H1 (cell line): ENCODE results near the gene CRADD. TPM values are rescaled to one million over a fixed set of nuclear protein-coding genes. Genes with fewer than 3 reads are reported as not detected.

ENCODE experiments used
- CTCF ChIA-PET: fragments of 300-600 bp; sonication (Branson Sonifier 250); formaldehyde crosslinking; loops from one replicate; lab custom pipeline; 2021; ENCODE audit not compliant: partially characterized antibody; lab: Charles Lee
- POLR2A ChIA-PET: fragments of 300-600 bp; sonication (Branson Sonifier 250); formaldehyde crosslinking; loops from one replicate; lab custom pipeline; 2021; ENCODE audit warnings: inconsistent platforms; ENCODE audit not compliant: partially characterized antibody; lab: Charles Lee
- DNase-seq, 2 experiments: peaks; one replicate each; pipeline versions ENCODE4 v3.0.0 to v3.0.0-alpha.2; 2010 to 2022; ENCODE audit warnings: low spot score in 2 of 2, low read depth in 1 of 2, mixed read lengths in 1 of 2
- FAIRE-seq: peaks from 2 replicates; lab custom pipeline; 2011; peaks lifted over from hg19 to GRCh38; lab: Jason Lieb, UNC
- H2AFZ ChIP-seq: 2 replicates; pipeline ENCODE4 v1.8.1; 2012; ENCODE audit warnings: low read length, inconsistent platforms
- H2AK5ac ChIP-seq: 2 replicates; pipeline ENCODE4 v1.6.1; 2013; ENCODE audit warnings: low read depth, low read length
- H2BK120ac ChIP-seq: replicated peaks from 2 replicates; pipeline ENCODE3; 2013; ENCODE audit warnings: low read depth, low read length, inconsistent platforms
- H2BK12ac ChIP-seq: 2 replicates; pipeline ENCODE4 v1.6.1; 2013; ENCODE audit warnings: low read depth, low read length
- H2BK15ac ChIP-seq: 2 replicates; pipeline ENCODE4 v1.6.1; 2013; ENCODE audit warnings: low read length
- H2BK20ac ChIP-seq: 2 replicates; pipeline ENCODE4 v1.6.1; 2013; ENCODE audit warnings: low read length
- H2BK5ac ChIP-seq: 2 replicates; pipeline ENCODE4 v1.6.1; 2013; ENCODE audit warnings: low read depth, low read length
- H3K14ac ChIP-seq: 2 replicates; pipeline ENCODE4 v1.6.1; 2013; ENCODE audit warnings: inconsistent platforms; ENCODE audit not compliant: insufficient read length
- H3K18ac ChIP-seq: 2 replicates; pipeline ENCODE4 v1.6.1; 2013; ENCODE audit warnings: low read length; ENCODE audit errors: extremely low read depth
- H3K23ac ChIP-seq: 2 replicates; pipeline ENCODE4 v1.6.1; 2013; ENCODE audit warnings: inconsistent platforms; ENCODE audit not compliant: insufficient read length
- H3K23me2 ChIP-seq: 2 replicates; pipeline ENCODE4 v1.6.1; 2013; ENCODE audit warnings: low read depth, low read length
- H3K27ac ChIP-seq: 2 replicates; pipeline ENCODE4 v1.6.1; 2011; ENCODE audit warnings: low read depth, low read length, inconsistent platforms
- H3K27me3 ChIP-seq, 4 experiments: replicated peaks in 1 of 4; 1 replicate in 1 of 4; 2 replicates in 3 of 4; pipeline versions ENCODE4 v1.6.1 to v1.8.1; 2011 to 2013; ENCODE audit warnings: low read length in 3 of 4, mild to moderate bottlenecking in 3 of 4, inconsistent platforms in 2 of 4, mixed read lengths in 2 of 4, moderate library complexity in 1 of 4; ENCODE audit not compliant: control insufficient read depth in 3 of 4, insufficient read depth in 3 of 4; ENCODE audit errors: extremely low read depth in 1 of 4
- H3K36me3 ChIP-seq, 4 experiments: 2 replicates each; pipeline versions ENCODE4 v1.6.1 to v1.8.1; 2011 to 2013; ENCODE audit warnings: mild to moderate bottlenecking in 4 of 4, low read length in 3 of 4, moderate library complexity in 2 of 4, control low read depth in 1 of 4, inconsistent platforms in 1 of 4; ENCODE audit not compliant: insufficient read depth in 4 of 4, control insufficient read depth in 2 of 4
- H3K4ac ChIP-seq: replicated peaks from 2 replicates; pipeline ENCODE3; 2013; ENCODE audit warnings: low read length, low read depth, mixed read lengths, inconsistent platforms; ENCODE audit not compliant: insufficient read length
- H3K4me1 ChIP-seq, 4 experiments: replicated peaks in 1 of 4; 1 replicate in 1 of 4; 2 replicates in 3 of 4; pipeline versions ENCODE4 v1.6.1 to v1.8.1; 2011 to 2013; ENCODE audit warnings: low read length in 3 of 4, inconsistent platforms in 2 of 4, mixed read lengths in 1 of 4; ENCODE audit not compliant: insufficient read depth in 4 of 4, control insufficient read depth in 3 of 4
- H3K4me2 ChIP-seq, 2 experiments: 2 replicates each; pipeline versions ENCODE4 v1.6.1 to v1.8.1; 2011 to 2013; ENCODE audit warnings: low read depth in 2 of 2, low read length in 2 of 2, control low read depth in 1 of 2, inconsistent platforms in 1 of 2, mild to moderate bottlenecking in 1 of 2; ENCODE audit not compliant: insufficient read depth in 1 of 2
- H3K4me3 ChIP-seq, 4 experiments: fragments of 200-600, 300-600 bp in 1 of 4; sonication (generic), shearing (Covaris generic), sonication (Bioruptor Twin) in 1 of 4; 2 replicates each; pipeline versions ENCODE4 v1.5.1 to v1.8.1; 2011 to 2016; ENCODE audit warnings: low read length in 4 of 4, low read depth in 3 of 4, control low read depth in 2 of 4, inconsistent platforms in 2 of 4, mild to moderate bottlenecking in 2 of 4, mixed read lengths in 1 of 4, moderate library complexity in 1 of 4; ENCODE audit not compliant: insufficient read depth in 2 of 4; ENCODE audit errors: extremely low read depth in 1 of 4
- H3K56ac ChIP-seq: replicated peaks from 2 replicates; pipeline ENCODE3; 2013; ENCODE audit warnings: low read depth, mild to moderate bottlenecking, mixed read lengths, low read length, inconsistent platforms; ENCODE audit not compliant: insufficient read length
- H3K79me1 ChIP-seq: 2 replicates; pipeline ENCODE4 v1.6.1; 2013; ENCODE audit warnings: low read depth, low read length, control low read depth
- H3K79me2 ChIP-seq, 2 experiments: 2 replicates each; pipeline versions ENCODE4 v1.6.1 to v1.8.1; 2012 to 2013; ENCODE audit warnings: low read length in 2 of 2, mild to moderate bottlenecking in 2 of 2, inconsistent platforms in 1 of 2; ENCODE audit not compliant: insufficient read depth in 2 of 2, control insufficient read depth in 1 of 2
- H3K9ac ChIP-seq, 4 experiments: replicated peaks in 1 of 4; 1 replicate in 1 of 4; 2 replicates in 3 of 4; pipeline versions ENCODE4 v1.6.1 to v1.8.1; 2011 to 2013; ENCODE audit warnings: low read depth in 3 of 4, low read length in 3 of 4, control low read depth in 2 of 4, mild to moderate bottlenecking in 2 of 4, moderate library complexity in 2 of 4, inconsistent platforms in 1 of 4; ENCODE audit errors: extremely low read depth in 1 of 4
- H3K9me3 ChIP-seq, 2 experiments: 2 replicates each; pipeline versions ENCODE4 v1.6.1 to v1.8.1; 2012 to 2013; ENCODE audit warnings: mild to moderate bottlenecking in 2 of 2, moderate library complexity in 2 of 2, control low read depth in 1 of 2, inconsistent platforms in 1 of 2, low read depth in 1 of 2, low read length in 1 of 2, mixed read lengths in 1 of 2; ENCODE audit not compliant: insufficient read depth in 2 of 2
- H4K20me1 ChIP-seq, 2 experiments: replicated peaks in 1 of 2; 2 replicates each; pipeline versions ENCODE3 to v1.8.1; 2011 to 2013; ENCODE audit warnings: inconsistent platforms in 2 of 2, low read length in 2 of 2, mild to moderate bottlenecking in 1 of 2; ENCODE audit not compliant: insufficient read depth in 2 of 2, control insufficient read depth in 1 of 2
- H4K5ac ChIP-seq: 2 replicates; pipeline ENCODE4 v1.6.1; 2013; ENCODE audit warnings: low read length, low read depth, mixed read lengths, inconsistent platforms; ENCODE audit not compliant: insufficient read length
- H4K8ac ChIP-seq: 2 replicates; pipeline ENCODE4 v1.8.0; 2013; ENCODE audit warnings: mild to moderate bottlenecking, moderate library complexity, low read length, inconsistent platforms; ENCODE audit not compliant: insufficient read depth; ENCODE audit errors: extremely low read depth
- H4K91ac ChIP-seq: replicated peaks from 2 replicates; pipeline ENCODE3; 2013; ENCODE audit warnings: low read length, mixed read lengths, inconsistent platforms; ENCODE audit not compliant: insufficient read length
- GTF2F1 ChIP-seq: IDR thresholded peaks from 2 replicates; pipeline ENCODE4 v1.6.1; 2012; ENCODE audit warnings: low read depth, low read length, improper control_type of control experiment, borderline replicate concordance
- RAD21 ChIP-seq, 2 experiments: IDR thresholded peaks in 1 of 2; conservative IDR thresholded peaks in 1 of 2; 2 replicates each; pipeline ENCODE4 v1.6.1; 2011; ENCODE audit warnings: low read depth in 2 of 2, low read length in 2 of 2, improper control_type of control experiment in 1 of 2, inconsistent platforms in 1 of 2, mild to moderate bottlenecking in 1 of 2, moderate library complexity in 1 of 2
- WGBS, 2 experiments: shearing (Covaris generic) in 1 of 2; methylation state at CpG; one replicate each; pipeline versions ENCODE4 v1.1.6 to v1.1.7; 2013 to 2015; ENCODE audit warnings: low lambda C conversion rate in 2 of 2, mixed read lengths in 2 of 2, inconsistent platforms in 1 of 2, low coverage in 1 of 2, missing lambda C conversion rate in 1 of 2; ENCODE audit not compliant: insufficient replicate concordance in 2 of 2, insufficient coverage in 1 of 2, insufficient read length in 1 of 2; ENCODE audit errors: extremely low coverage in 1 of 2, missing lambda C conversion rate in 1 of 2; 5-methylcytosine and 5-hydroxymethylcytosine counted together
- polyA plus RNA-seq, 7 experiments: library from polyadenylated mRNA; depleted of rRNA in 3 of 7; stranded (reverse) in 5 of 7; unstranded in 2 of 7; fragments of >200 nt in 5 of 7; fragments of 200-250 nt in 2 of 7; gene quantifications; 1 replicate in 5 of 7; 2 replicates in 1 of 7; 4 replicates in 1 of 7; pipeline versions ENCODE4 v1.2.1 to v1.2.3, GENCODE V29; 2011 to 2013; ENCODE audit warnings: missing spikeins in 2 of 7, mixed read lengths in 2 of 7
- total RNA-seq: library from RNA; stranded (reverse); fragmentation: NEBNext Ultra II Directional; extraction: Animal tissue kit (Norgen Biotek cat#: 25700); gene quantifications from 2 replicates; pipeline ENCODE4 v1.2.1, GENCODE V29; 2021

The CRADD gene
- total and polyA plus RNA-seq, 2 of the 8 experiments (the other 6 are each of a cell fraction or from before 2014, with no cell fraction given), result 8.1 to 15.4 TPM

DNA sequence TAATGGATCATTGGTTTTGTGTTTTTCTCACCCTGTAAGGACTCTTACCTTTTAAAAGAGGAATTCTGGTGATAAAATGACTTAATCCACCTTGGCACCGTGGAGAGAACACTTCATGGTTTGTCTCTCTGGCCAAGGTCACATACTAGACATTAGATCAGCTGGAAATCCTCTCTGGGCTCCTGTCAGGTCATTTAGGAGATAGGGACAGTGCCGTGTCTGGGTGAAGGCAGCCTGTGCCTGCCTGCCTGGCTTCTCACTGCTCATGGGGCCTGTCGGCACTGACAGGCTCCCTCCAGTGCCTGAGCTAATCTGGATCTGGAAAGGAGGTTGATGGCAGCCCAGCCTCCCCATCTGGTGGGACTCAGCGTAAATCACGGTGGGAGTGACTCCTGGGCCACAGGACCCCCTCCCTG, 5.7 kb downstream of the CRADD start:
- H3K79me1 ChIP-seq, result no peaks in the 10 kb centered on the region
- H4K8ac ChIP-seq, result no peak overlapping the region; the same call in 1 of the 2 replicates
- no peak overlapping the region for H3K18ac ChIP-seq
- no peak for DNase-seq
- H4K20me1 ChIP-seq, result no peaks in the 10 kb centered on the region
- CTCF ChIA-PET, result interaction anchor here (0.8 to 2.4 kb wide), 15 partner anchors 9 to 419 kb away, joined by 3 to 15 read pairs (median 4); no protein-coding TSS in a partner anchor
- no peak overlapping the region; the same call in 1 of the 2 replicates for H2AK5ac ChIP-seq
- peak overlapping the region; percentile 36; the same call in 1 of the 2 replicates for H2BK5ac ChIP-seq
- no peak for FAIRE-seq
- H3K27ac ChIP-seq, result no peak overlapping the region
- H3K36me3 ChIP-seq, result no peaks in the 10 kb centered on the region
- POLR2A ChIA-PET, result interaction anchor here (0.5 to 1.3 kb wide), 5 partner anchors 17 to 113 kb away, joined by 3 to 5 read pairs (median 5); partner anchors contain the start of gene SOCS2
- H3K56ac ChIP-seq, result no peak overlapping the region
- H3K4me2 ChIP-seq, result no peak overlapping the region
- 0 out of 2 replicates have a peak overlapping the region, but pooled peaks have one; percentile 68 for H2BK12ac ChIP-seq
- peak overlapping the region; percentile 29 for H4K91ac ChIP-seq
- H3K27me3 ChIP-seq, result no peaks in the 10 kb centered on the region
- WGBS, 2 experiments, result 71% methylated on average over 5 of the region's 5 CpGs; no CpG with 5 or more reads in 1 of the 2 experiments
- no peak overlapping the region for H3K23ac ChIP-seq
- TF ChIP-seq GTF2F1, result no peak
- TF ChIP-seq RAD21 (IDR thresholded peaks at IDR 0.05 in 1 of 2, conservative IDR thresholded peaks at IDR 0.05 in 1 of 2; ENCODE audit: low read depth in 2 of 2, low read length in 2 of 2), result 0 out of 4 replicates have a peak, but pooled peaks of 1 of the 2 experiments have one; percentile 25
- TF ChIP-seq, all 59 proteins: peak for 1
- Histone ChIP-seq H2BK20ac (0 out of 2 replicates have a peak overlapping the region, but pooled peaks have one; percentile 13), H3K14ac (no peak overlapping the region), H3K4me1 (peaks cover 3 to 5% (median 4%) of the 10 kb centered on the region in 4 experiments; a peak in 4 of 7 replicates), H3K9me3 (no peaks in the 10 kb centered on the region), H2AFZ (no peak overlapping the region), H2BK15ac (0 out of 2 replicates have a peak overlapping the region, but pooled peaks have one; percentile 83), H2BK120ac (no peak overlapping the region), H3K4ac (no peak overlapping the region), H3K4me3 (no peak overlapping the region), H4K5ac (no peak overlapping the region), H3K79me2 (no peaks in the 10 kb centered on the region), H3K23me2 (peaks cover 1% of the 10 kb centered on the region), H3K9ac (no peak overlapping the region)
